Inferior parietal cortex (tissue), 1 donor: ENCODE results near the gene C5orf63.
A peak's percentile ranks its signal among the peaks of the same experiment; 100 is the strongest.
"Not testable (repeated sequence)": the region's sequence is repeated elsewhere in the genome, so short reads cannot be mapped to it uniquely, and the experiment has no call there.

Source experiments
- DNase-seq: peaks from one replicate; pipeline ENCODE4 v3.0.0-alpha.2; 2016; ENCODE audit errors: extremely low spot score

The C5orf63 gene

DNA sequence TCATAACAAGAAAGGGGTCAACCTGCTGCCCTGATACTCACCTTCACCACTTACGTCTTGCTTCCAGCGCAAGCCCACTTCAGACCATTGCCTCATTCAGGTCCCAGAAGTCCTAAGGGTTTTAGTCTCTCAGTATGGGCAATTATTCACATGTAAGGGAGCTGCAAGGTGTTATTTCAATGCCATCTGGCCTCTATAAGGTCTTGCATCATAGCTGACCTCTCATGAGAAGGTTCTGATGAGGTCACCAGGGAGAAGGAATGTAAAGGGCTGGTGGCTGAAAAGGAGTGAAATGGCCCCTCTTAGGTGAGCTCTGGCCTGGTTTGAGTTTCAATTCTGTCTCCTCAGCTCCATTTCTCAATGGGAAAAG is 41.5 kb downstream of the C5orf63 start:
- no peak for DNase-seq

GRCh38 chr5:127031147-127031862 is 42.0 kb downstream of the C5orf63 start:
- no peak for DNase-seq

DNA sequence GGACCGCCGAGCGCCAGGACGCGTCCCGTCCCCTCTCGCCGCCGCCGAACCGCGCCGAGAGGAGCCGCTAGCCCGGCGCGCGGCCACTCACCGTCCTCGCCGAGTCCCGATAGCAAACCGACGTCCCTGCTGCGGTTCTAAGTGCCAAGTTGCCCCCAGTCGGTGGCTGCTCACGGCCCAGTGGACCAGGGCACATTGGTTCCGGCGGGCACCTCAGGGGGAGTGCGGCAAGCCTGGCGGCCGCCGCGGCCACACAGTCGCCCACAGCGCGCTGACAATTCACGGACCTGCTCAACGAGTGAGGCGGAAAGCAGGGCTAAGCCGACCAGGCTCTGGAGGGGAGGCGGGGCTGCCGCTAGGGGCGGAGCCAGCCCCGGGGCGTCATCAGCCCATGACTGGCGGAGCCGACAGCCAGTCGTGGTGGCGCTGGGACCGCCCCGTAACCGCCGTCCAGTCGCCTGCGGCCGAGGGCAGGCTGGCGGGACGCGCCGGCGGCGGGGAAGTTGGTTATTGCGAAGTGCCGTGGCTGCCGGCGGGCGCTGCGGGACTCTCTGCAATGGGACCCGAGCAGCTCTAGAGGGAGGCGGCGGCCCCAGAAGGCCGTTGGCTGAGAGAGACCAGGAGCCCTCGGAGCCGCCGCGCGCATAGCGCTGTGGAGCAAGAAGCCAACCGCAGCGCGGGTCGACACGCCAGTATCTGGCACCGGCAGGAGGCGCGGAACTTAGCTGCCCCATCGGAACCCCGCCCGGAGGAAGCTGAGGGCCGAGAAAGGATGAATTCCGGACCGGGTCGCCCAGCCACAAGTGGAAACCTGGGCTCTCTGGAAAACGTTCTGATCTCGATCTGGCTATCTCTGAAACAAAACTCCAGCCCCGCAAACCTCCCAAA is 42.8 kb downstream of the C5orf63 start, which contains the start of gene MARCHF3:
Gene MARCHF3, minus strand, starts transcription at position 300 of the 888 bp plus-strand sequence. CDS start 112,387 bp downstream, outside the sequence.
- peak; percentile 91 for DNase-seq

- DNase-seq, result no peak
Observed at GRCh38 chr5:127029581-127030258, 43.6 kb downstream of the C5orf63 start.

- DNase-seq, result no peak
Observed at GRCh38 chr5:127028822-127029457, 44.4 kb downstream of the C5orf63 start.

DNA sequence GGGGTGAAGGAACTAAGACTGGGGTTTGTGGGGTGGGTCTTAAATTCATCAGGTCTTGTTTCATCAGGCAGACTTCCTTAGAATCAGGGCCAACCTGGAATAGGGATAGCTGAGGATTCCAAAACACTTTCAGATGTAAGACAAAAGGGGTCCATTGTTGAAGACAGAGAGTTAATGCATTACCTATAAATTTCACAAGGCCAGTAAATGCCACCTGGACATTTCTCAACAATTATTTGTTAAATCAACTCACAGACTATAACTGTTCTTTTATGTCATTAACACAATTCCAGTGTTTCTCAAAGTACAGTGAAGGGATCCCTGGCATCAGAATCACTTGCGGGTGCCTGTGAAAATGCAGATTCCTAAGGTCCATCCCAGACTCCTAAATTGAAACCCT is 45.8 kb downstream of the C5orf63 start:
- DNase-seq, result no peak

- no peak for DNase-seq
Observed at GRCh38 chr5:127026166-127026565, 47.1 kb downstream of the C5orf63 start.

DNA sequence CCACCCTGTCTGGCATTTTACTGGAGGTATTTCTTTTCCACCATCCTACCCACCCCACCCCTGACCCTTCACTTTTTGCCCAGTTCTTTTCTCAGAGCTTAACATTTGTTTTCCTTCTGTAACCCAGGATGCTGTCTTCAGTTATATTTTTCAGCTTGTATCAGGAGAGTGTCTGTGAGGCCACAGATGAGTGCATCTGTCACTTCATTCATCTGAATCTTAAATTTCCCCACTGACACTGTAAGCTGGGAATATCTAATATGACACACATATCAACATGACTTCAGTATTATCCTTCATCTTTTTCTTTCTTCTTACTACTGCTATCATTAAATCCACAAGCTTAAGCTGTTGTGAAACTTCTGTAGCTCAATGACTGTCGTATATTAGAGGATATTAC is 47.8 kb downstream of the C5orf63 start:
- no peak for DNase-seq

DNA sequence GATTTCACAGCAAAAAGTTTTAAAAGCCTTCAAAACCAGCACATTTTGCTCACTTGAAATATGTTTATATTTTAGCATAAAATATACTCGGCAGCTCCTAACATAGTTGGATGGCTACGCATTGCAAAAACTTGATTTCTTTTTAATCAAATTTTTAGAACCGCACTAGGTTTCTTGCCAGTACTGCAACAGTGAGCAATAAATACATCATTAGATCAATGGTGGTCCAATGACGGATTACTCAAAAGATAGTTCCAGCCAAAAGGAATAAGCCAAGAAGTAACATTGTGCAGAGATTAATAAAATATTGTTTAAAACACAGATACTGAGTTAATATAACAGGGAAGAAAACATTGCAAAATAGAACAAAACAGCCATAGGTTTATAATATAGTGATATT is 48.5 kb downstream of the C5orf63 start:
- no peak for DNase-seq

DNA sequence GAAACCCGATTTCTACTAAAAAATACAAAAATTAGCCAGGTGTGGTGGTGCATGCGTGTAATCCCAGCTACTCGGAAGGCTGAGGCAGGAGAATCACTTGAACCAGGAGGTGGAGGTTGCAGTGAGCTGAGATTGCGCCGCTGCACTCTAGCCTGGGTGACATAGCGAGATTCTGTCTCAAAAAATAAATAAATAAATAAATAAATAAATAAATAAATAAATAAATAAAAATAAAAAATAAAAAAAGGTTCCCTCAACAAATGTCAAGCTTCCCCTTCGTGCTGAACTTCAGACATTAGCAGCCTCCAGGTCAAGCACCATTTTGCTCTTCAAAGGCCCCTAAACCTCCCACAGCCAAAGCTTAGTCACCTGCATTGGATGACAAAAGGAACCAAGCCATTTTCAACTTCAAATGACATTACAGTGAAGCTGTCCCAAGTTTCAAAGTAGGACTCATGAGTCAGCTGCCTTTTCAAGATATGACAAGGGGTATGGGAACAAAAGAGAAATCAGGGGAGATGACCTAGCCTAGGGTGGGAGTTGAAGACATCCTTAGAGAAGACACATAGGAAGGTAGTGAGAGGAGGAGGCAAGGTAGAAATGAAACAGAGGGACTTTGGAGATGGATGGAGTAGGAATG is 49.6 kb downstream of the C5orf63 start:
- DNase-seq, result not testable (repeated sequence)

DNA sequence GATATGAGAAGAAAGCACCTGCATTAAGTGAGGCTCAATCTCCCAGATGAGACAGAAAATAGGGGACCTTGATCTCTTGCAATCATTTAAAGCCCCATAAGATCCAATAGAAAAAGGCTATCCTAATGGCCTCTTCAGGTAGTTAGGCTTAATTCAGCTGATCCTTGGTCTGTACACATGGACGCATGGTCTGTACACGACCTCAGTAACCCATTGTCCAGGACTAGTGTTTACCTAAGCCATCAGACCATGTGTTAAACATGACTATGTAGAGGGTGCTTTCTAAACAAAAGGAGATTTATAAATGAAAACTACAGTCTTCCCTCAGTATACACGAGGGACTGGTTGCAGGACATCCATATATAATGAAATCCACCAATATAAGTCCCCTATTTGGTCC is 50.5 kb downstream of the C5orf63 start:
- no peak for DNase-seq

DNA sequence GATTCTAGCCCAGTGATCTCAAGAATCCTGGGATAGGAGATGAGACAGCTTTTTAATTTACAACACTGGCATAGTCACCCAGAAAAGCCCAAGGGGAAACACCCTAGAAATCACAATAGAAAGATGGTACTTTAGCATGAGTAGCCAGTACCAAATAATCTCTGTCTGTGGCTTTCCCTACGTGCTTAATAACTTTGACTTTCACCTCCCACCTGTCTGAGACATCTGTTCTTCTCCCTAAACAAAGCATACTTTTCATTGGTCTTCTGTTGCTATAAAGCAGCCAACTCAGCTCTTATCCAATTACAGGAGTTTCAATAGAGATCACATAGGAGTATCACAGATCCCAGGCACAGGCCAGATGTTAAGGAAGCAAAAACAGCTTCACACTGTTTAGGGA is 53.4 kb downstream of the C5orf63 start:
- DNase-seq, result no peak

- not testable (repeated sequence) for DNase-seq
Observed at GRCh38 chr5:127016722-127017121, 56.6 kb downstream of the C5orf63 start.

DNA sequence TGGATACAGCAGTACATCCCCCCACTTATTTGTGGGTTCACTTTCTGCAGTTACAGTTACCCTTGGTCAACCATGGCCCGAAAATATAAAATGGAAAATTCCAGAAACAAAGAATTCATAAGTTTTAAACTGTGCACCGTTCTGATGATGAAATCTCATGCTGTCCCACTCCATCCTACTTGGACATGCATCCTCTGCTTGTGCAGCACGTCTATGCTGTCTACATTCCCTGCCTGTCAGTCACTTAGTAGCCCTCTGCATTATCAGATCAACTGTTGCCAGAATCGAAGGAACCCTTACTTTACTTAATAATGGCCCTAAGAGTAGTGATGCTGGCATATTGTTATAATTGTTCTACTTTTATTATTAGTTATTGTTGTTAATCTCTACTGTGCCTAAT is 57.6 kb downstream of the C5orf63 start:
- no peak for DNase-seq

DNA sequence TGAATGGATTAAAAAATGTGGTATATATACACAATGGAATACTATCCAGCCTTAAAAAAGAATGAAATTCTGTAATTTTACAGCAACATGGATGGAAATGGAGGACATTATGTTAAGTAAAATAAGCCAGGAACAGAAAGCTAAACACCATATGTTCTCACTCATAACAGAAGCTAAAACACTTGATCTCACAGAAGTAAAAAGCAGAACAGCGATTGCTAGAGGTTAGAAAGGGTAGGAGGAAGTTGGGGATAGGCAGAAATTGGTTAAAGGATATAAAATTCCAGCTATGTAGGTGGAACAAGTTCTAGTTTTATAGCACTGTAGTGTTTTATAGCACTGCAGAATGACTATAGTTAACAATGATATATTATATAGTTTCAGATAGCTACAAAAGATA is 58.7 kb downstream of the C5orf63 start:
- DNase-seq, result no peak

- DNase-seq, result no peak
Observed at GRCh38 chr5:127013407-127013806, 59.9 kb downstream of the C5orf63 start.

DNA sequence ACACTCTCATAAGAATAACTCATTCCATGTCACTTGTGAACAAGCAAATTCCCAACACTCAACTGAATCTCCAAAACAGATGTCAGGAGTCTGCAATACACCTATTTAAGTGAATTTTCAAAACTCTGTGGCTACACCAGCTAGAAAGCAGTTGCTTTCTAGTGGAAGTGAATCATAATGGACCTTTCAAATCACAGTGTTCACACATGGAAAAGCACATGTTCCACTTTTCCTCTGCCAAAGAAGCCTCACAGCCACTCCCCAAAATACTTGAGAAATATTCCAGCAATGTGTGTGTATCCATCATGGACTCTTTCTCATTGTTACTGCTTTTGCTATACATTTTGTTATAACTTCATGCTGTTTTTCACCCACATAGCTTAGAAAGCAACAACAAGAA is 60.4 kb downstream of the C5orf63 start:
- DNase-seq, result no peak

DNA sequence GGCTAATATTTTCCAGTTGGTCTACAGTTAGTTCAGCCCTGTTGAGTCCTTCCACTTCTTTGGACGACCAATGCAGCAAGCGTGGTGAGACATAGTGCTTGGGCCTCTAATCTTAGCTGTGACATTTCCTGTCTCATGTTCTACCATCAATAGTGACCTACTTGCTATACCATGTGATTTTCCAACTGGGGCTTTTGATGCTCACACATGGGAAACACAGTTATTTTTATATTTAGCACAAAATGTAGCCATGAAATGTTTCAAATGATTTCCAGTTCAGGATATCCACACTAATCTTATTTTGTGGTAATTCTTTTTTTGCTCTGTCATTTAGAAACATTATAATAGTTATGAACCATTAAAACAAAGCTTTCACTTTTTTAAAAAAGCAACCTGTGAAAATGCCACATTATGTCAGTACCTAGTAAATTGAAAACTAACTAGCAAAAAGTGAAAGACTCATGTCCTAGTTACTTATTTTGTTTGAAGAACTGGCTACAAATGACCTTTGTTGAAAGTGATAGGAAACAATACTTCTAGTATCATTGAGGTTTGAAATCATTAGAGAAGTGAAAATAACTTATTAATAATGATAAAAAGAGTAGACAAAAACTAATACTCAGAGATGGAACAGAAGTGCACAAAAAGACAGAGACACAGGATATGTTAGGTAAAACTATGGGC is 61.2 kb downstream of the C5orf63 start:
- DNase-seq, result no peak

GRCh38 chr5:127011153-127011552 is 62.1 kb downstream of the C5orf63 start:
- DNase-seq, result no peak

- DNase-seq, result no peak
Observed at GRCh38 chr5:127010362-127010761, 62.9 kb downstream of the C5orf63 start.

GRCh38 chr5:127009784-127010183 is 63.5 kb downstream of the C5orf63 start:
- DNase-seq, result no peak
